Daoy (cell line): ENCODE data around the gene CHMP1A. TPM values are rescaled to one million over a fixed set of nuclear protein-coding genes. Genes with fewer than 3 reads are reported as not detected.
"Not testable (repeated sequence)": the region's sequence is repeated elsewhere in the genome, so short reads cannot be mapped to it uniquely, and the experiment has no call there.

Experiments used
- DNase-seq: peaks from one replicate; pipeline ENCODE4 v3.0.0-alpha.2; 2015; ENCODE audit warnings: low read depth
- total RNA-seq: library from RNA; depleted of rRNA; stranded (reverse); fragments of >200 nt; shearing (Covaris generic); gene quantifications from 2 replicates; pipeline ENCODE4 v1.2.3, GENCODE V29; 2014

The CHMP1A gene
- total RNA-seq, 1 experiment from 2014 or later, result 80.2 TPM

DNA sequence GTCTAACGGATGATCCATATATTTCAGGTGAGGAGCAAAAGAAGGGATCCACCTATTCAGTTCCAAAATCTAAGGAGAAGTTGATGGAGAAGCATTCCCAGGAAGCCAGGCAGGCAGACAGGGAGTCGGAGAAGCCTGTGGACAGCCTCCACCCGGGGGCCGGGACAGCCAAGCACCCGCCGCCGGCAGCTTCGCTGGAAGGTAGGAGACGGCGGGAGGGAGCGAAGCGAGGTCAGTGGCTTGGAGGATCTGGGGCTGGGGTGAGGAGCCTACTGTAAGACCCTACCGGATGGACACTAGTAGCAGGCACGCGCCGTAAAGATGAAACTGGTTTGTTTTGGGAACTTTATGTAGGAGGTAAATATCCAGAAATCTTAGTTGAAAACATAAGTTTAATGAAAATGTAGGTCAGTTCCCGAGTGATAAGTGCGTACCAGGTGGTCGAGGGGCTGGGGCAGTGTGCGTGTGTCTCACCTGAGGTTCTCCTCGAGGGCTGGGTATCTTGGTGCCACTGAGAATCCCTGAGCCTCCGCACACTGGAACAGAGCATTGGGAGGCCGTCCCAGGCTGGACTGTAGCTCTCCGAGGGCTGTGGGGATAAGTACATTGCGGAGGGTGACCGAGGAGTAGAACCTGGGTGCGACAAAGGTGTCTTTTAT, 842 bp upstream of the CHMP1A start:
- DNase-seq, result peak; percentile 19

DNA sequence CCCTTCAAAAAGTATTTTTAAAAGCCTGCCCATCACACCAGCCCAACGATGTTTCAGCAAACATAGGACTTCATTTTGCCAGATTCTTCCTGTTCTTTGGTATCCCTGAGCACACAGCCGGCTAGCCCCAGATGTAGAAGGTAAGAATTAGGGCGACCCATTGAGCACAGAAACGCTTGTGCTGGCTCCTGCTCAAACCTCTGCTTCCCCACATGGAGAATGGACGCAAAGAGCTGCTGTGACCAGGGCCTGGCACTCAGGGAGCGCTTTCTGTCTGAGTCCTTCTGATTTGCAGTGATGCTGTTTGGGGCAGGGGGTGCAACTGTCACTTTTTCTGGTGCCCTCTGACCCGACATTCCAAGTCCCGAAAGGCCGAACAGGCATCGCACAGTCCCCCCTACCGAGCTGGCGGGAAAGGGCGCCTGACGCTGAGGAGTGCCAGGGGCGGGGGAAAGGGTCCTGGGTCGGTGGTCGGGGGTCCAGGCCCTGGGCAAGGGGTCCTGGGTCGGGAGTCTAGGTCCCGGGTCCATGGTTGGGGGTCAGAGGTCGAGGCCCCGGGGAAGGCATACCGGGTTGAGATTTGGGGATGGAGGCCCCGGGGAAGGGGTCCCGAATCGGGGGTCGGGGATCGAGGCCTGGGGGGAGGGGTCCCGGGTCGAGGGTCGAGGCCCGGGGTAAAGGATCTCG, 930 bp downstream of the CHMP1A start:
- DNase-seq, result no peak

- no peak for DNase-seq
These were observed 2.4 kb downstream of the CHMP1A start for GRCh38 chr16:89655062-89655643.

- no peak for DNase-seq
These were observed 3.7 kb downstream of the CHMP1A start for GRCh38 chr16:89653656-89654295.

- no peak for DNase-seq
These were observed 5.9 kb downstream of the CHMP1A start for GRCh38 chr16:89651584-89651983.

GRCh38 chr16:89646906-89647305, 10.6 kb downstream of the CHMP1A start:
- no peak for DNase-seq

DNA sequence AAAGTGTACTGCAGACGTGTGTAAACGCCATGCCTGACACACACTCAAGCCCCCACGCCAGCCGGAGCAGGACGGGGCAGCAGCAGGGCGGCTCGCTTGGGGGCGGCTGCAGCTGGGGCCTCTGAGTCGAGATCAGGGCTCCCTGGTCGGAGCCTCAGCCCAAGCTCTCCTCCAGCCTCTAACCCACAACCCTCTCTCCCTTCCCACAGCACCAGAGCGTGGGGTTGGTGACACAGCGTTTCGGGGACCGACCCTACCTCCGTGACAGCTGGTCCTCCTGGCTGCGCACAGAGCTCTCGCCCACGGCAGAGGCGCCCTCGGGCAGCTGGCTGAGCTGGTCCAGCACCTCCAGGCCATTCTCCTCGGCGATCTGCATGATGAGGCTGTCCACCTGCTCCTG, 11.2 kb downstream of the CHMP1A start:
- no peak for DNase-seq

GRCh38 chr16:89645122-89645521, 12.4 kb downstream of the CHMP1A start:
- no peak for DNase-seq

DNA sequence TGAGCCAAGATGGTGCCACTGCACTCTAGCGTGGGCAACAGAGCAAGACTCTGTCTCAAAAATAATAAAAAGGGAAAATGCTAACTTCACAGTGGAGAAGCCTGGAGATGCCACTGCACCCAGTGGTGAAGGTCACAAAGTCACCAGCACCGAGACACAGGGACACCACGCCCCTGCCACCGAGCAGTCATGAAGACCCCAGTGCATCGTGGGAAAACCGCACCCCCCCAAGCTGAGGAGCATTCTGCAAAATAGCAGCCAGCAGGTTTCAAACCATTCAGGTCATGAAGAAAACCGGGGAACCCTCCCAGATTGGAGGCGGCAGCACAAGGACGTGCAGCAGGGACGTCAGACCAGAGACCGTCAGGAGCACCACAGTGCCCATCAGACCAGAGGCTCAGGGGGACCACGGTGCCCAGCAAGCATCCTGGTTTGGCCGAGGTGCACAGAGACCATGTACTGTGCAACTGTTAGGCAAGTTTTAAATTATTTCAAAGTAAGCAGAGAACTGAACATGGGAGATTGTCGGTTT, 13.7 kb downstream of the CHMP1A start:
- no peak for DNase-seq

DNA sequence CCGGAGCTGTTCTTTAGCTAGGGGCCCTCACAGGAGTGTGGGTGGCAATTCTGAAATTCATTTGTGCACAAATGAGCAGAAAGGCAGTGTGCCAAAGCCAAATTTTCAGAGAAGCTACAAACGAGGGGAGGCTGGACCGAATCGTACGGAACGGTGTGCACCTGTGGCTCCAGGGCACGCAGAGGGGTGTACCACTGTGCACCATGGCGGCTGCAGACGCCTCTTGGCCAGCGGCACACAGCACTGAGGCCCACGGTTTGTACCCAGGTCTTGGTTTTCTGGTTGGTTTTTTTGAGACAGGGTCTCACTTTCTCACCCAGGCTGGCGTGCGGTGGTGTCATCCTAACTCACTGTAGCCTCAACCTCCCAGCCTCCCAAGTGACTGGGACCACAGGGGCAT, 14.9 kb downstream of the CHMP1A start:
- DNase-seq, result no peak

- no peak for DNase-seq
These were observed 15.9 kb downstream of the CHMP1A start for GRCh38 chr16:89641458-89642119.

DNA sequence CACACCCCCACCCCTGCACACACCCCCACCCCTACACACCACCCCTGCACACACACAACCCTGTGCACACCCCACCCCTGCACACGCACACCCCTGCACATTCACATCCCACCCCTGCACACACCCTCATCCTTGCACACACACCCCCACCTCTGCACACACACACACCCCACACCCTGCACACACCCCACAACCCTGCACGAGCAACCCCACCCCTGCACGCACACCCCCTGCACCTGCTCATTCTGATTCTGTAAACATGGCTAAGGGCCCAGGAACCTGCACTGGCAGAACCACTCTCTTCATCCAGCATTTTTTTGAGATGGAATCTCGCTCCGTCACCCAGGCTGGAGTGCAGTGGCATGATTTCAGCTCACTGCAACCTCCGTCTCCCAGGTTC, 18.1 kb downstream of the CHMP1A start:
- DNase-seq, result no peak

GRCh38 chr16:89638455-89638854, 19.1 kb downstream of the CHMP1A start:
- DNase-seq, result no peak

DNA sequence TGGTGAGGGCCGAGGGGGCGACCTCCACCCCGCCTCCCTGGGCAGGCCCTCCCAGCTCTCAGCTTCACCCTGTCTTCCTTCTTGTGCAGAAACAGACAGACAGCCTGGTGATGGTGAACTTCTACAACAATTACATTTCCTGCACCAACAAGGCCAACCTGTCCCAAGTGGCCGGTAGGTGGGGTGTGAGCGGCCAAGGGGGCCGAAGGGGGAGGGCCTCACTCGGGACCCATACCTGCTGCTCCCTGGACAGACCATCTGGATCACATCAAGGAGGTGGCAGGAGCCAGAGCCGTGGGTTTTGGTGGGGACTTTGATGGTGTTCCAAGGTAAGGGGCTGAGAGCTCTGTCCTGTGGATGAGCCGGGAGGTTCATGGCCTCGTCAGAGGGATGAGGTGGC, 20.1 kb downstream of the CHMP1A start:
- DNase-seq, result no peak

GRCh38 chr16:89636663-89637062, 20.8 kb downstream of the CHMP1A start:
- DNase-seq, result no peak

- not testable (repeated sequence) for DNase-seq
These were observed 22.8 kb downstream of the CHMP1A start for GRCh38 chr16:89634463-89635385.

DNA sequence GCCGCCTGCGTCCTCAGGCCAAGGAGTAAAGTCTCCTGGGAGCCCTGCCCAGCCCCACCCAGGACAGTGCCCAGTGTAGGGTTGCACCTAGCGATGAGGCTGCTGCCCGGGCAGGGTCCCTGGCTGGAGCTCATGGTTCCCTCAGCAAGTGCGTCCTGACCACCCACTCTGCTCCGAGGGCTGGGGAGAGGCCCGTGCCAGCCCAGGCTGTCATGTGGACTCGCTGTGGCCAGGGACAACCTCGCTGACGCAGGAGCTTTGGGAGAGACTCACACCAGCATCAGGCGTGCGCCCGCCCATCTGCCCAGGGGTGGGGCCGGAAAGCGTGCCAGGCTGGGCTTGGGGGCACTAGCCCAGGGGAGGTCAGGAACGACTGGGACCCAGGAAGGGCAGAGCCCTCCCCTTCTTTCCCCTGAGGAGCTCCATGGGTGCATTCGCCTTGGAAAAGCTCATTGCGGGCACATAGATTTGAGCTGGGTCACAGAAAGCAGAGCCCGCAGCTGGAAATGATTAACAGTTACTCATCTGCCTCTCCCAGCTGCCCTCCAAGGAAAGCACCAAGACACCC, 24.4 kb downstream of the CHMP1A start:
- DNase-seq, result peak; percentile 66

GRCh38 chr16:89629827-89630610, 27.5 kb downstream of the CHMP1A start:
- no peak for DNase-seq
